ENCODE measurements around the gene RHBDL1.

DNA sequence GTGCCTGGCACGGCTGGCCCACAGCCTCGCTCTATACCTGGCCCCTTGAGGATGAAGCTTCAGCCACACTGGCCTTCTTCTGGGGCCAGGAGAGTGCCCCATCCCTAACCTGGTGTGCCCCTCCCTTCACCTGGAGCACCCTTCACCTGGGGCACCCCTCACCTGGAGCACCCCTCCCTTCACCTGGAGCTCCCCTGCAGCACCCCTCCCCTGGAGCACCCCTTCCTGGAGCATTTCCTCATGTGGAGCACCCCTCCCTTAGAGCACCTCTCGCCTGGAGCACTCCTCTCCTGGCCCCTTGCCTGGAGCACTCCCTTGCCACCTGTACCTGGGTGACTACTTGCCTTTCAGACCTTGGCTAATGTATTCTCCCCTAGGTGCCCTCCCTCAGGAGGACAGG lies 32.5 kb downstream of the RHBDL1 start:
- TF ChIP-seq, protein P1, sequence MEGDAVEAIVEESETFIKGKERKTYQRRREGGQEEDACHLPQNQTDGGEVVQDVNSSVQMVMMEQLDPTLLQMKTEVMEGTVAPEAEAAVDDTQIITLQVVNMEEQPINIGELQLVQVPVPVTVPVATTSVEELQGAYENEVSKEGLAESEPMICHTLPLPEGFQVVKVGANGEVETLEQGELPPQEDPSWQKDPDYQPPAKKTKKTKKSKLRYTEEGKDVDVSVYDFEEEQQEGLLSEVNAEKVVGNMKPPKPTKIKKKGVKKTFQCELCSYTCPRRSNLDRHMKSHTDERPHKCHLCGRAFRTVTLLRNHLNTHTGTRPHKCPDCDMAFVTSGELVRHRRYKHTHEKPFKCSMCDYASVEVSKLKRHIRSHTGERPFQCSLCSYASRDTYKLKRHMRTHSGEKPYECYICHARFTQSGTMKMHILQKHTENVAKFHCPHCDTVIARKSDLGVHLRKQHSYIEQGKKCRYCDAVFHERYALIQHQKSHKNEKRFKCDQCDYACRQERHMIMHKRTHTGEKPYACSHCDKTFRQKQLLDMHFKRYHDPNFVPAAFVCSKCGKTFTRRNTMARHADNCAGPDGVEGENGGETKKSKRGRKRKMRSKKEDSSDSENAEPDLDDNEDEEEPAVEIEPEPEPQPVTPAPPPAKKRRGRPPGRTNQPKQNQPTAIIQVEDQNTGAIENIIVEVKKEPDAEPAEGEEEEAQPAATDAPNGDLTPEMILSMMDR (IDR thresholded peaks at IDR 0.05; ENCODE audit: poor library complexity, severe bottlenecking), result no peak
- TF ChIP-seq RAD21 (conservative IDR thresholded peaks at IDR 0.05), result no peak
